Endothelial cell (in vitro differentiated cells): Measurements from ENCODE around the gene NHS. TPM values are rescaled to one million over a fixed set of nuclear protein-coding genes. Genes with fewer than 3 reads are reported as not detected.
"Not testable (repeated sequence)": the region's sequence is repeated elsewhere in the genome, so short reads cannot be mapped to it uniquely, and the experiment has no call there.

Source experiments
- DNase-seq: peaks from one replicate; pipeline ENCODE4 v3.0.0; 2021; ENCODE audit warnings: low spot score
- H3K27ac Mint-ChIP-seq: one replicate; pipeline ENCODE4 v1.8.0; 2021; ENCODE audit warnings: mixed read lengths, inconsistent platforms; ENCODE audit not compliant: unreplicated experiment
- H3K27me3 Mint-ChIP-seq: one replicate; pipeline ENCODE4 v1.8.0; 2021; ENCODE audit warnings: mild to moderate bottlenecking, moderate library complexity, mixed read lengths, inconsistent platforms; ENCODE audit not compliant: unreplicated experiment
- H3K36me3 Mint-ChIP-seq: one replicate; pipeline ENCODE4 v1.8.0; 2021; ENCODE audit warnings: mild to moderate bottlenecking, low read depth, mixed read lengths, inconsistent platforms; ENCODE audit not compliant: unreplicated experiment
- H3K4me1 Mint-ChIP-seq: one replicate; pipeline ENCODE4 v1.8.0; 2021; ENCODE audit warnings: mild to moderate bottlenecking, mixed read lengths, inconsistent platforms; ENCODE audit not compliant: unreplicated experiment
- H3K4me3 Mint-ChIP-seq: one replicate; pipeline ENCODE4 v1.8.0; 2021; ENCODE audit warnings: mild to moderate bottlenecking, mixed read lengths, inconsistent platforms; ENCODE audit not compliant: unreplicated experiment
- H3K9me3 Mint-ChIP-seq: one replicate; pipeline ENCODE4 v1.8.0; 2021; ENCODE audit warnings: mixed read lengths, inconsistent platforms; ENCODE audit not compliant: unreplicated experiment
- CTCF ChIP-seq: fragments of 200-600 bp; sonication (generic); IDR thresholded peaks from one replicate; pipeline ENCODE4 v1.5.0; 2021; ENCODE audit warnings: antibody characterized with exemption; ENCODE audit not compliant: unreplicated experiment
- total RNA-seq: library from RNA; stranded (reverse); fragmentation: NEBNext Ultra II Directional; extraction: Animal tissue kit (Norgen Biotek cat#: 25700); gene quantifications from one replicate; pipeline ENCODE4 v1.2.1, GENCODE V29; 2021; ENCODE audit not compliant: unreplicated experiment

NHS gene
- total RNA-seq, 1 donor from 2014 or later = 5.3 TPM

GRCh38 chrX:17499512-17499911, 124.5 kb downstream of the NHS start:
- Mint-ChIP-seq H3K4me3 (no peak overlapping the region), H3K27me3 (no peaks in the 10 kb centered on the region), H3K27ac (no peak overlapping the region), H3K4me1 (peaks cover 13% of the 10 kb centered on the region), H3K36me3 (no peaks in the 10 kb centered on the region), H3K9me3 (no peaks in the 10 kb centered on the region)
- TF ChIP-seq CTCF = no peak
- DNase-seq = no peak

DNA sequence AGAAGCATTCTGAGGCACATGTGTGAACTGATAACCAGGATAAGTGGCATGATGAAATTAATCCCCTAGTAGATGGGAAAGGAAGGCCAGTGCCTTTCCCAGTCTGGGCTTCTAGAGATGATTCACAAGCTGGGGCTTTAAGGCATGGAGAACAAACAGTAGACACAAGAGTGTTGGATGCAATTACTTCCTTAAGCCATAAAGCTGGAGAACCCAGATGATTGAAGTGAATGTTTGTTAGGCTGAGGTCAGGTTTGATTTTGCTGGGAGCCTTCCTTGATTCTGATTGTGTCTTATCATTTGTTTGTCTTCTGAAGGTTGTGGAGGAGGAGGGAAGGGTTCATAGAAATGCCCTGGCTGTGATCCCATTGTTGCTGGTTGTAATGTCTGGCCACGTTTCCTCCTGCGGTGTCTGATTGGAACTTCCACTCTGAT, 125.2 kb downstream of the NHS start:
- Mint-ChIP-seq H3K27me3 (no peaks in the 10 kb centered on the region), H3K9me3 (no peaks in the 10 kb centered on the region), H3K4me3 (no peak overlapping the region), H3K27ac (no peak overlapping the region), H3K4me1 (peaks cover 13% of the 10 kb centered on the region), H3K36me3 (no peaks in the 10 kb centered on the region)
- DNase-seq = no peak
- no peak for TF ChIP-seq CTCF

GRCh38 chrX:17501746-17502145, 126.7 kb downstream of the NHS start:
- no peak for TF ChIP-seq CTCF
- Mint-ChIP-seq H3K27me3 (peaks cover 3% of the 10 kb centered on the region), H3K4me3 (no peak overlapping the region), H3K4me1 (peaks cover 13% of the 10 kb centered on the region), H3K27ac (no peak overlapping the region), H3K9me3 (no peaks in the 10 kb centered on the region), H3K36me3 (peaks cover 5% of the 10 kb centered on the region)
- DNase-seq = no peak

GRCh38 chrX:17506352-17506751, 131.4 kb downstream of the NHS start:
- H3K4me3 Mint-ChIP-seq, H3K4me1 Mint-ChIP-seq, H3K36me3 Mint-ChIP-seq, DNase-seq, H3K9me3 Mint-ChIP-seq, H3K27me3 Mint-ChIP-seq, H3K27ac Mint-ChIP-seq: not testable (repeated sequence)

DNA sequence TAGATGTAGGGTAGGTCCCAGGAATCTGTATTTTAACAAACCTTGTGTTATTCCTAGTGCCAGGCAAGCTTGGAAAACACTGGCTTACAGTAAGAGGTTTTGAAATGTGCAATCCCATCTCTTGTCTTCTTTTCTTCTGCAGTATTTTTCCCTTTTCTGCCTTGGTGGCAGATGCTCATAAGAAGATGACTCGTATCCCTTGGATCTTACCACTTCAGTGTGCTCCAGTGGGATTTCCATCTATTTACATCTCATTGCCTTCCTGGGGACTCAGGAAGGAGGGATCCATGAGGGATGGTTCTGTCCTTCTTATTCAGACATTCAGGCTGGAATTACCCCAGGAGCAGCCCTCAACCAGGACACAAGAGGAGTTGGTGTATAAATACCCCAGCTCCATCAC, 136.6 kb downstream of the NHS start:
- H3K27ac Mint-ChIP-seq = no peak overlapping the region
- H3K27me3 Mint-ChIP-seq = no peaks in the 10 kb centered on the region

More for the DNA sequence above, 136.6 kb downstream of the NHS start:
- Mint-ChIP-seq H3K4me3 (no peak overlapping the region), H3K9me3 (no peaks in the 10 kb centered on the region), H3K36me3 (no peaks in the 10 kb centered on the region), H3K4me1 (no peaks in the 10 kb centered on the region)
- TF ChIP-seq CTCF = no peak
- DNase-seq = no peak
